ENCODE data around the gene HMGA1.

- TF ChIP-seq EP300 (IDR thresholded peaks at IDR 0.05; ENCODE audit: borderline replicate concordance) = no peak
- no peak for TF ChIP-seq REST (IDR thresholded peaks at IDR 0.05; ENCODE audit: low read depth)
Observed at GRCh38 chr6:34273242-34273805, 36.7 kb downstream of the HMGA1 start.
